Small intestine (tissue), 7 donors: Measurements from ENCODE around the gene DPP10. TPM values are rescaled to one million over a fixed set of nuclear protein-coding genes. Genes with fewer than 3 reads are reported as not detected.
"Not testable (repeated sequence)": the region's sequence is repeated elsewhere in the genome, so short reads cannot be mapped to it uniquely, and the experiment has no call there.

Experiments used
- DNase-seq, 2 donors: peaks; one replicate each; pipeline versions ENCODE4 v3.0.0 to v3.0.0-alpha.2; 2013
- FAIRE-seq: peaks from 2 replicates; lab custom pipeline; 2012; peaks lifted over from hg19 to GRCh38; lab: Jason Lieb, UNC
- H3K27ac ChIP-seq, 3 donors: one replicate each; pipeline ENCODE4 v1.5.1; 2013; ENCODE audit warnings: low read length in 2 of 3, mild to moderate bottlenecking in 2 of 3, control low read depth in 1 of 3, inconsistent platforms in 1 of 3, low read depth in 1 of 3, moderate library complexity in 1 of 3
- H3K27me3 ChIP-seq, 3 donors: one replicate each; pipeline ENCODE4 v1.6.1; 2013; ENCODE audit warnings: low read length in 3 of 3, inconsistent platforms in 1 of 3; ENCODE audit not compliant: control insufficient read depth in 3 of 3, insufficient read depth in 3 of 3
- H3K36me3 ChIP-seq, 3 donors: one replicate each; pipeline ENCODE4 v1.6.1; 2013; ENCODE audit warnings: low read length in 3 of 3, inconsistent platforms in 1 of 3, low read depth in 1 of 3, mild to moderate bottlenecking in 1 of 3, moderate library complexity in 1 of 3; ENCODE audit not compliant: control insufficient read depth in 3 of 3, insufficient read depth in 2 of 3
- H3K4me1 ChIP-seq, 3 donors: one replicate each; pipeline ENCODE4 v1.6.1; 2013; ENCODE audit warnings: low read length in 2 of 3, inconsistent platforms in 1 of 3, low read depth in 1 of 3, mild to moderate bottlenecking in 1 of 3, moderate library complexity in 1 of 3; ENCODE audit not compliant: control insufficient read depth in 3 of 3, insufficient read depth in 2 of 3
- H3K4me3 ChIP-seq, 3 donors: one replicate each; pipeline ENCODE4 v1.5.1; 2013; ENCODE audit warnings: low read length in 3 of 3, control low read depth in 1 of 3, inconsistent platforms in 1 of 3, low read depth in 1 of 3, mild to moderate bottlenecking in 1 of 3, moderate library complexity in 1 of 3
- H3K9me3 ChIP-seq, 2 donors: one replicate each; pipeline ENCODE4 v1.6.1; 2013; ENCODE audit warnings: low read depth in 1 of 2, low read length in 1 of 2; ENCODE audit not compliant: control insufficient read depth in 2 of 2, insufficient read depth in 1 of 2
- WGBS, 3 donors: extraction: QIAGEN DNeasy Blood & Tissue Kit; methylation state at CpG; one replicate each; pipeline ENCODE4 v1.1.7; 2013; 5-methylcytosine and 5-hydroxymethylcytosine counted together
- polyA plus RNA-seq, 4 donors: library from polyadenylated mRNA; stranded (reverse) in 3 of 4; unstranded in 1 of 4; fragments of 200-250 nt in 3 of 4; fragments of 120-200 nt in 1 of 4; gene quantifications; one replicate each; pipeline versions ENCODE4 v1.2.1 to v1.2.3, GENCODE V29; 2013
- donor health status: healthy with polysubstance abuse.
- donor health status: control.
- donor health status: control.
- donor health status: Bipolar disorder and iron deficiency.
- donor health status: healthy.

Gene DPP10
- polyA plus RNA-seq, 4 donors, result 0.54 to 23.8 (median 1.7) TPM

GRCh38 chr2:114940785-114941458 is 498.5 kb downstream of the DPP10 start:
- Histone ChIP-seq H3K27me3 (no peaks in the 10 kb centered on the region), H3K9me3 (no peaks in the 10 kb centered on the region), H3K4me1 (no peaks in the 10 kb centered on the region), H3K36me3 (no peaks in the 10 kb centered on the region), H3K4me3 (no peak overlapping the region), H3K27ac (no peak overlapping the region)
- WGBS, 3 donors, result 63 to 70% (median 69%) methylated on average over 3 of the region's 3 CpGs
- FAIRE-seq (no peak), DNase-seq (no peak)

- H3K4me1 ChIP-seq, result no peaks in the 10 kb centered on the region
- H3K4me3 ChIP-seq, result no peak overlapping the region
- no peaks in the 10 kb centered on the region for H3K36me3 ChIP-seq
- DNase-seq, result no peak
- 64 to 85% (median 73%) methylated on average over 2 of the region's 2 CpGs for WGBS, 3 donors
- FAIRE-seq, result no peak
- no peak overlapping the region for H3K27ac ChIP-seq
- H3K27me3 ChIP-seq, result no peaks in the 10 kb centered on the region
- no peaks in the 10 kb centered on the region for H3K9me3 ChIP-seq
These were observed 506.9 kb downstream of the DPP10 start for GRCh38 chr2:114949228-114949804.

- Histone ChIP-seq H3K36me3 (no peaks in the 10 kb centered on the region), H3K4me1 (no peaks in the 10 kb centered on the region), H3K27me3 (no peaks in the 10 kb centered on the region), H3K9me3 (no peaks in the 10 kb centered on the region), H3K27ac (no peak overlapping the region), H3K4me3 (no peak overlapping the region)
- DNase-seq (no peak), FAIRE-seq (no peak)
- WGBS, 3 donors, result 81 to 94% (median 84%) methylated on average over 5 of the region's 5 CpGs
These were observed 517.9 kb downstream of the DPP10 start for GRCh38 chr2:114960389-114960788.

- Histone ChIP-seq H3K27me3 (no peaks in the 10 kb centered on the region), H3K36me3 (no peaks in the 10 kb centered on the region), H3K4me3 (no peak overlapping the region), H3K27ac (no peak overlapping the region), H3K4me1 (no peaks in the 10 kb centered on the region), H3K9me3 (no peaks in the 10 kb centered on the region)
- DNase-seq, result no peak
- no peak for FAIRE-seq
- 76 to 80% (median 79%) methylated on average over 3 of the region's 3 CpGs for WGBS, 3 donors
These were observed 520.1 kb downstream of the DPP10 start for GRCh38 chr2:114962532-114962931.

GRCh38 chr2:114968748-114969400 is 526.4 kb downstream of the DPP10 start:
- 45 to 56% (median 47%) methylated on average over 2 of the region's 2 CpGs for WGBS, 3 donors
- H3K27ac ChIP-seq, result no peak overlapping the region
- H3K4me3 ChIP-seq, result no peak overlapping the region
- no peaks in the 10 kb centered on the region for H3K27me3 ChIP-seq
- H3K9me3 ChIP-seq, result no peaks in the 10 kb centered on the region
- FAIRE-seq, result no peak
- DNase-seq, result no peak
- H3K4me1 ChIP-seq, result no peaks in the 10 kb centered on the region
- no peaks in the 10 kb centered on the region for H3K36me3 ChIP-seq

GRCh38 chr2:115004321-115004720 is 561.9 kb downstream of the DPP10 start:
- not testable (repeated sequence) for FAIRE-seq, H3K9me3 ChIP-seq, H3K27ac ChIP-seq, H3K27me3 ChIP-seq, H3K36me3 ChIP-seq, DNase-seq, H3K4me3 ChIP-seq, H3K4me1 ChIP-seq
- WGBS, 3 donors, result 84 to 91% (median 90%) methylated on average over 11 of the region's 19 CpGs

- no peak overlapping the region for H3K27ac ChIP-seq
- no peaks in the 10 kb centered on the region for H3K9me3 ChIP-seq
- no peaks in the 10 kb centered on the region for H3K27me3 ChIP-seq
- no peak overlapping the region for H3K4me3 ChIP-seq
- no peaks in the 10 kb centered on the region for H3K4me1 ChIP-seq
- H3K36me3 ChIP-seq, result no peaks in the 10 kb centered on the region
- 65 to 83% (median 75%) methylated on average over 4 of the region's 4 CpGs for WGBS, 3 donors
- DNase-seq (peak in 1 of 2 donors; percentile 1), FAIRE-seq (no peak)
These were observed 569.3 kb downstream of the DPP10 start for GRCh38 chr2:115011721-115012120.

GRCh38 chr2:115022013-115022412 is 579.6 kb downstream of the DPP10 start:
- FAIRE-seq, H3K9me3 ChIP-seq, H3K4me1 ChIP-seq, H3K27ac ChIP-seq, H3K27me3 ChIP-seq, H3K4me3 ChIP-seq, H3K36me3 ChIP-seq, DNase-seq: not testable (repeated sequence)
- WGBS, 3 donors, result 94 to 99% (median 97%) methylated on average over 3 of the region's 3 CpGs
